Stimulated activated CD4-positive, alpha-beta T cell treated with anti-CD3 and anti-CD28 coated beads, Interleukin-12 subunit alpha, Interleukin-12 subunit beta, amount 100 ng/mL, for 48 hours (primary cell): Measurements from ENCODE around the gene SPESP1.

Experiments used
- DNase-seq, 3 donors: peaks; one replicate each; pipeline ENCODE4 v3.0.0-alpha.2; 2020; ENCODE audit warnings: low read depth in 2 of 3, low spot score in 1 of 3

Gene SPESP1

GRCh38 chr15:68990992-68991500, 60.7 kb downstream of the SPESP1 start:
- DNase-seq = no peak

- no peak for DNase-seq
Measured at GRCh38 chr15:68991723-68992122, 61.4 kb downstream of the SPESP1 start.

DNA sequence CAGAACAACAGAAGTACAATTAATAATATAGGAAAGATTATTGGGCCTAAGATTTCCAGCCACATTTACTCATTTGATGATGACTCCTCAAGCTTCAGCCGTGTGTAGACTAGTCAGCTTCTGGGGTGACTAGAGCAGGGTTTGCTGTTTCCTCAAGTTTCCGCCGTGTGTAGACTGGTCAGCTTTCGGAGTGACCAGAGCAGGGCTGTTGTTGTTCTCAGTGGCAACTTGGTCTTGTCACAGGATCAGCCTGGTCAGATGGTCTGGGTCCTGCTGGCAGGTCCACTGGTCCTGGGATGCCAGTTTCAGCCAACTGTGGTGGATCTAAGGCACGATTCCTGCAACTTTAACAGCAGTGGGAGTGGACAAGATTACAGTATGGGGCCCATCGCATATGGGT, 62.4 kb downstream of the SPESP1 start:
- DNase-seq = no peak

GRCh38 chr15:68993276-68993675, 63.0 kb downstream of the SPESP1 start:
- no peak for DNase-seq

- no peak for DNase-seq
Measured at GRCh38 chr15:68994149-68994548, 63.8 kb downstream of the SPESP1 start.

DNA sequence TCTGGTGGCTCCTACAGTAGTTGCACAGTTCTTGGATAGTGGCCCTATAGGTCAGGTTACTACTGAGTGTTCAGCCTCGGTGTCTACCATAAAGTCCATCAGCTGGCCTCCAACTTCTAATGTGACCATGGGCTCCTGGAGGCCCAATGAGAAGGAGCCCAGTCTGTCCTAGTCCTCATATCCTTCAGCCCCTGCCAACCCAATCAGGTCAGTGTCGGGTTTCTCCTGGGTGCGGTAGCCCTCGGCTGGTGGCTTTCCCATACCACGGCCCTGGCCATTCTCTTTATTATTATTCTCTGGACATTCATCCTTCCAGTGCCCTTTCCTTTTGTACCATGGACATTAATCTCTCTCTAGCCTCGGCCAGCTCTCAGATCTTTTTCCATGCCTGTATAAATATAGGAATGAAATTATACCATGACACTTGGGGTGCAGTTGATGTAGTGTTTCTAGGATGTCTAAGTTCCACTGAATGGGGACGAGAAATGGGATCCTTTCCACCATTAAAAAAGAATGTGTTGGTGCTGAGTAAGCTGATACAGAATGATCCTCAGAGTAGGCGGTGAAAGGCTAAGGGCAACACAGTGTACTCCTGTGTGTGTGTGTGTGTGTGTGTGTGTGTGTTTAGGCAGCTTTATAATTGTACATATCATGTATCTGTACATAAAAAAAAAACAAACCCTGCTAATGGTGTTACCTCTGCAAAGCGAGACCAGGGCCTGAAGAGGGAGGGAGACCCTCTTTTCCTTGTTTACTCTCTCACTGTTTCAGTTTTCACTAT, 64.8 kb downstream of the SPESP1 start:
- no peak for DNase-seq
